ENCODE results near the gene PLXDC1.

The PLXDC1 gene

DNA sequence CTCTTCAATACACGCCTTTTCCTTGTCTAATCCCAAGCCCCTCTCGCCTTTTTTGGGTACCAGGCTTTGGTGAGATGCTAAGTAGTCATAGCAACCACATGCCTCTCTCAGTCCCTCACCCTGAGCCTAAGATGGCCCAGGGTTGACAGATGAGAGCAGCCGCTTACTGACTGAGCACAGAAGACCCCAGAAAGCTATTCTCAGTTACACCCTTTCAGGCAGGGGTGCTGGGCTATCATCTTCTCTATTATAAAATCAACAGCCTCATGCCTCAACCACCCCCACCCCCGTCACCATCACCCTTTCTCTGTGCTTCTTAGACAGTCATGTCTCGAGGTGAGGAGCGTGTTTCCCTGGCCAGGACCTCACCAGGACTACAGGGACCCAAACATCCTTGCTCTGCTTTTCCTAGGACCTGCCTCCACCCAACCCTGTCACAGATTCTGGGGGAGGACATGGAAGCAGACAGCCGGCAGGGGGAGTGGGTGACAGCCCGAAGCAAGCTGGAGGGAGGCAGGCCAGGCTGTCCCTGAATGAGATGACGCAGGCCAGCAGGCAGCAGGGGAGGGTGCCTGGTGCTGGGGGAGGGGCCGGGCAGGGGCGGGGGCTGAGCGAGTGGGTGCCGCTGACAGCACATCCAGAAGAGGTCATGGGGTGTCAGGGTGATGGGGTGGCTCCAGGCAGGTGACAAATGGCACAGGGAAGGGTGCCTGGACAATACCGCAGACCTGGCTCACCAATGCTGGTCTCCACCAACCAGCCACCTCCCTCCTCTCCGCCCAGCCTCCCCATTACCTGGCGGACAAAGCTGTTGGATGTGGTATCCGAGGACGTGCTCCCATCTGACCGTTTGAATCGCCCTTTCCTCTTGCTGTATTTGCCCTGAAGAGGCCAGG, 42.9 kb upstream of the PLXDC1 start:
- no peak for DNase-seq (ENCODE audit: low spot score)
- no peak for TF ChIP-seq CTCF (conservative IDR thresholded peaks at IDR 0.05; ENCODE audit: low read depth)
- POLR2A ChIA-PET (ENCODE audit: low non-redundant PET), result no interaction called here
- CTCF ChIA-PET, result interaction anchor here (0.6 to 1.6 kb wide), 7 partner anchors 12 to 256 kb away, joined by 3 to 10 read pairs (median 4); no protein-coding TSS in a partner anchor
- peak overlapping the region; percentile 88 for H3K27ac ChIP-seq

- TF ChIP-seq CTCF (conservative IDR thresholded peaks at IDR 0.05; ENCODE audit: low read depth), result no peak
- CTCF ChIA-PET, result interaction anchor here (0.6 kb wide), 1 partner anchor 10 kb away, joined by 4 read pairs; no protein-coding TSS in a partner anchor
- POLR2A ChIA-PET (ENCODE audit: low non-redundant PET), result no interaction called here
- DNase-seq (ENCODE audit: low spot score), result no peak
- peak overlapping the region; percentile 15; the same call in 1 of the 2 replicates for H3K27ac ChIP-seq
Measured at GRCh38 chr17:39193346-39193745, 41.9 kb upstream of the PLXDC1 start.

DNA sequence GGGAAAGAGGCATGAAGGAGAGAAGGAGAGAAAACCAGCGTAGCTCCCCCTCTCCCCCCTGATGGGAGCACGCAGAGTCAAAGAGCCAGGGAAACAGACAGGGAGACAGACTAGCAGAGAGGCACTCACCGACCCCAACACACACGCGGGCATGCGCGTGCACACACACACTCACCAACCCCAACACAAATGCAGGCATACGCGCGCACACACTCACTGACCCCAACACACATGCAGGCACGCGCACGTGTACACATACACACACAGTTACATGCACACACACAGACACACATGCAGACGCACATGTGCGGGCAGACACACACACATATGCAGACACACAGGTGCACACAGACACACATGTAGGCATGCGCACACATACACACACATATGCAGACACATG, 41.5 kb upstream of the PLXDC1 start:
- peak overlapping the region; percentile 15 for H3K27ac ChIP-seq
- TF ChIP-seq CTCF (conservative IDR thresholded peaks at IDR 0.05; ENCODE audit: low read depth), result no peak
- DNase-seq (ENCODE audit: low spot score), result no peak
- POLR2A ChIA-PET (ENCODE audit: low non-redundant PET), result no interaction called here
- CTCF ChIA-PET, result interaction anchor here (0.6 kb wide), 1 partner anchor 10 kb away, joined by 4 read pairs; no protein-coding TSS in a partner anchor

DNA sequence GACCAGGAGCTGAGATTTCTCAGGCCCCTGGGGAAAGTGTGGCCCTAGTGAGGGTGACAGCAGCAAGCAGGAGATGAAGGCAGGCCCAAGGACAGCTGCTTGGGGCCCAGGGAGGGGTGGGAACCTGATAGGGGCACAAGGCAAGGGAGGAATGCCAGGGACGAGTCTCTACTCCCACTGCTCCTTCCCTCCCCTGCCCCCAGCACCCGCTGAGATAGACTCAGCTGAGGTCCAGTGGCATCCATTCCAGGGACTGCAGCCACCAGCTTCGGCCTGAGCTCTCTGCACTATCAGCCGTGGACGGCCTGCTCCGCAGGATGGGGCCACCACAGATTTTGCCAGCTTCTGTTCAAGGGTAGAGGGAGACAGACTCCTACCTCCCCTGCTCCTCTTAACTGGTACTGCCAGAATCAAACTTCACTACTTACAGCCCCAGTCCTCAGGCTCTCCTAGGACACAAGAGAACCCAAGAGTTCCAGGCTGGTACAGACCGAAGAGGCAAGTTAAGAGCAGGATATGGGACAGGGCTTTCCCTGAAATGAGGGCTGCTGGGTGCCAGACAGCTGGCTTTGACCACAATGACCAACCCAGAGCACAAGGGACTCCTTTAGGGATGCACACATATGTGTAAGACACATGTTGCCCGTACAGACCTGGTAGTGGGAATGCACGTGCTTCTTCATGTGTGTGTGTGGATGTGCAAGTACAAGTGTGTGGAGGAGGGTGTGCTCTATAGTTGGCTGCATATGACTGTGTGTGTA, 40.5 kb upstream of the PLXDC1 start:
- POLR2A ChIA-PET (ENCODE audit: low non-redundant PET), result no interaction called here
- CTCF ChIA-PET, result no interaction called here

DNA sequence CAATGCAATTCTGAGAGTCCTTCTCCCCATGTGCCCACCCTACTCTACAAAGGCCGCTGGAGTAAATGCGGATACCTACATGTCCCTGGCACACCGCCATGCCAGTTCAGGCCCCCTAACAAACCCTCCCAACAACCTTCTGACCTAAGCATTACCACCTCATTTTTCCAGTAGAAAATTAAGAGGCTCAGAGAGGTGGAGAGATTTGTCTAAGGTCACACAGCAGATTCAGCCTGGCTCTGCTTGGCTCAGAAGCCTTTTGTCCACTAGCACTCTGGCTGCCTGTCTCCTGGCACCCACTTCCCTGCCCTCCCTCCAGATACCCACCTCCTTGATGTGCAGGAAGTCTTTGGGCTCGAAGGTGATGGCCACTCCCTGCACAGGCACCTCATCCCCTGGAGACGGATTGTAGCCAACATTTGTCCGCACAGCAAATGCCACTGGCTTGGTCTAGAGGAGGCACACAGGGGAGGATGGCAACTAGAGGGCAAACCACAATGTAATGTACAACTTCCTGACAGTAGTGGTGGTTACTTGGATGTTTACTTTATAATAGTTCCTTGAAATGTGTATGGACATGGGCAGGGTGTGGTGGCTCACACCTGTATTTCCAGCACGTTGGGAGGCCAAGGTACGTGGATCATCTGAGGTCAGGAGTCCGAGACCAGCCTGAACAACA, 35.9 kb upstream of the PLXDC1 start:
- CTCF ChIA-PET, result no interaction called here
- H3K27ac ChIP-seq, result no peak overlapping the region
- DNase-seq (ENCODE audit: low spot score), result no peak
- TF ChIP-seq CTCF (conservative IDR thresholded peaks at IDR 0.05; ENCODE audit: low read depth), result no peak
- POLR2A ChIA-PET (ENCODE audit: low non-redundant PET), result no interaction called here

More for the DNA sequence above, 40.5 kb upstream of the PLXDC1 start:
- peak overlapping the region; percentile 15 for H3K27ac ChIP-seq
- DNase-seq (ENCODE audit: low spot score), result no peak
- no peak for TF ChIP-seq CTCF (conservative IDR thresholded peaks at IDR 0.05; ENCODE audit: low read depth)

- no peak for TF ChIP-seq CTCF (conservative IDR thresholded peaks at IDR 0.05; ENCODE audit: low read depth)
- ChIA-PET CTCF (interaction anchor here (0.6 to 1.0 kb wide), 2 partner anchors 58 to 763 kb away, joined by 3 to 4 read pairs; no protein-coding TSS in a partner anchor), POLR2A (ENCODE audit: low non-redundant PET) (no interaction called here)
Measured at GRCh38 chr17:39186481-39187002, 35.1 kb upstream of the PLXDC1 start.

More at GRCh38 chr17:39186481-39187002, 35.1 kb upstream of the PLXDC1 start:
- no peak for DNase-seq (ENCODE audit: low spot score)
- H3K27ac ChIP-seq, result no peak overlapping the region

Measured in RWPE1 (cell line).